Tibial nerve (tissue), 3 donors: ENCODE data around the gene RBM8A.

Source experiments
- POLR2A ChIP-seq, 2 donors: fragments of 450-650 bp; IDR thresholded peaks; one replicate each; pipeline ENCODE4 v1.6.1; 2017; ENCODE audit warnings: antibody characterized with exemption in 2 of 2, mild to moderate bottlenecking in 2 of 2, moderate library complexity in 2 of 2
- TF ChIP-seq, protein P1 (sequence below), 5 experiments: fragments of 200-600 bp in 3 of 5; fragments of 450-650 bp in 2 of 5; sonication (generic) in 3 of 5; IDR thresholded peaks; one replicate each; pipeline ENCODE4 v1.5.1; 2016 to 2019; ENCODE audit warnings: antibody characterized with exemption in 5 of 5, mild to moderate bottlenecking in 3 of 5, moderate library complexity in 2 of 5

- TF ChIP-seq, protein P1, sequence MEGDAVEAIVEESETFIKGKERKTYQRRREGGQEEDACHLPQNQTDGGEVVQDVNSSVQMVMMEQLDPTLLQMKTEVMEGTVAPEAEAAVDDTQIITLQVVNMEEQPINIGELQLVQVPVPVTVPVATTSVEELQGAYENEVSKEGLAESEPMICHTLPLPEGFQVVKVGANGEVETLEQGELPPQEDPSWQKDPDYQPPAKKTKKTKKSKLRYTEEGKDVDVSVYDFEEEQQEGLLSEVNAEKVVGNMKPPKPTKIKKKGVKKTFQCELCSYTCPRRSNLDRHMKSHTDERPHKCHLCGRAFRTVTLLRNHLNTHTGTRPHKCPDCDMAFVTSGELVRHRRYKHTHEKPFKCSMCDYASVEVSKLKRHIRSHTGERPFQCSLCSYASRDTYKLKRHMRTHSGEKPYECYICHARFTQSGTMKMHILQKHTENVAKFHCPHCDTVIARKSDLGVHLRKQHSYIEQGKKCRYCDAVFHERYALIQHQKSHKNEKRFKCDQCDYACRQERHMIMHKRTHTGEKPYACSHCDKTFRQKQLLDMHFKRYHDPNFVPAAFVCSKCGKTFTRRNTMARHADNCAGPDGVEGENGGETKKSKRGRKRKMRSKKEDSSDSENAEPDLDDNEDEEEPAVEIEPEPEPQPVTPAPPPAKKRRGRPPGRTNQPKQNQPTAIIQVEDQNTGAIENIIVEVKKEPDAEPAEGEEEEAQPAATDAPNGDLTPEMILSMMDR (IDR thresholded peaks at IDR 0.05): no peak
- TF ChIP-seq POLR2A (IDR thresholded peaks at IDR 0.05): no peak
Measured at GRCh38 chr1:145975216-145975615, 47.9 kb upstream of the RBM8A start.
